Liver (tissue), 9 donors: ENCODE data around the gene MS4A6E. TPM values are rescaled to one million over a fixed set of nuclear protein-coding genes. Genes with fewer than 3 reads are reported as not detected.

Experiments
- DNase-seq: peaks from one replicate; pipeline ENCODE4 v3.0.0-alpha.2; 2017; ENCODE audit warnings: low spot score
- H3K27ac ChIP-seq, 2 donors: one replicate each; pipeline ENCODE4 v1.7.0; 2013; ENCODE audit warnings: inconsistent platforms in 2 of 2, low read length in 2 of 2, control low read depth in 1 of 2, low read depth in 1 of 2, mild to moderate bottlenecking in 1 of 2
- H3K27me3 ChIP-seq, 4 donors: one replicate each; pipeline versions ENCODE4 v1.6.1 to v1.7.0; 2013; ENCODE audit warnings: low read length in 3 of 4, inconsistent platforms in 1 of 4, mild to moderate bottlenecking in 1 of 4, moderate library complexity in 1 of 4; ENCODE audit not compliant: control insufficient read depth in 4 of 4, insufficient read depth in 4 of 4
- H3K36me3 ChIP-seq, 4 donors: one replicate each; pipeline versions ENCODE4 v1.6.1 to v1.7.0; 2013; ENCODE audit warnings: low read length in 3 of 4, mild to moderate bottlenecking in 3 of 4, low read depth in 1 of 4, moderate library complexity in 1 of 4; ENCODE audit not compliant: control insufficient read depth in 4 of 4, insufficient read depth in 3 of 4
- H3K4me1 ChIP-seq, 4 donors: one replicate each; pipeline versions ENCODE4 v1.6.1 to v1.7.0; 2013; ENCODE audit warnings: low read length in 3 of 4, mild to moderate bottlenecking in 3 of 4, moderate library complexity in 1 of 4; ENCODE audit not compliant: control insufficient read depth in 4 of 4, insufficient read depth in 4 of 4
- H3K4me3 ChIP-seq, 3 donors: one replicate each; pipeline versions ENCODE4 v1.6.1 to v1.7.0; 2013; ENCODE audit warnings: low read length in 3 of 3, control low read depth in 1 of 3, low read depth in 1 of 3, mild to moderate bottlenecking in 1 of 3
- H3K9ac ChIP-seq, 2 donors: one replicate each; pipeline ENCODE4 v1.7.0; 2013; ENCODE audit warnings: low read length in 2 of 2, mild to moderate bottlenecking in 2 of 2, moderate library complexity in 2 of 2, control low read depth in 1 of 2, low read depth in 1 of 2
- H3K9me3 ChIP-seq, 4 donors: one replicate each; pipeline versions ENCODE4 v1.6.1 to v1.7.0; 2013; ENCODE audit warnings: low read length in 3 of 4; ENCODE audit not compliant: control insufficient read depth in 4 of 4
- ATF3 ChIP-seq: IDR thresholded peaks from 2 replicates; pipeline ENCODE4 v1.6.1; 2016; ENCODE audit warnings: antibody characterized with exemption
- EGR1 ChIP-seq, 2 donors: IDR thresholded peaks; 2 replicates each; pipeline ENCODE4 v1.6.1; 2016 to 2018; ENCODE audit warnings: antibody characterized with exemption in 2 of 2, low read depth in 2 of 2
- FOXA1 ChIP-seq: IDR thresholded peaks from 2 replicates; pipeline ENCODE4 v1.6.1; 2016; ENCODE audit warnings: antibody characterized with exemption
- FOXA2 ChIP-seq: IDR thresholded peaks from 2 replicates; pipeline ENCODE4 v1.6.1; 2016; ENCODE audit warnings: antibody characterized with exemption
- GABPA ChIP-seq, 2 donors: IDR thresholded peaks in 1 of 2; conservative IDR thresholded peaks in 1 of 2; 2 replicates each; pipeline ENCODE4 v1.6.1; 2016; ENCODE audit warnings: antibody characterized with exemption in 2 of 2, mild to moderate bottlenecking in 1 of 2, moderate library complexity in 1 of 2
- HNF4A ChIP-seq, 2 donors: conservative IDR thresholded peaks; 2 replicates each; pipeline ENCODE4 v1.6.1; 2016; ENCODE audit warnings: antibody characterized with exemption in 2 of 2, mild to moderate bottlenecking in 2 of 2
- HNF4G ChIP-seq: IDR thresholded peaks from 2 replicates; pipeline ENCODE4 v1.6.1; 2016; ENCODE audit warnings: antibody characterized with exemption
- JUND ChIP-seq, 2 donors: IDR thresholded peaks; 2 replicates each; pipeline ENCODE4 v1.6.1; 2016; ENCODE audit warnings: antibody characterized with exemption in 2 of 2
- MAX ChIP-seq: IDR thresholded peaks from 2 replicates; pipeline ENCODE4 v1.6.1; 2016; ENCODE audit warnings: antibody characterized with exemption
- NR2F2 ChIP-seq: IDR thresholded peaks from 2 replicates; pipeline ENCODE4 v1.6.1; 2016; ENCODE audit warnings: antibody characterized with exemption
- RAD21 ChIP-seq, 2 donors: IDR thresholded peaks; 2 replicates each; pipeline ENCODE4 v1.6.1; 2016; ENCODE audit warnings: antibody characterized with exemption in 2 of 2, mild to moderate bottlenecking in 2 of 2
- RXRA ChIP-seq, 2 donors: IDR thresholded peaks; 2 replicates each; pipeline ENCODE4 v1.6.1; 2017 to 2018; ENCODE audit warnings: antibody characterized with exemption in 2 of 2, mild to moderate bottlenecking in 1 of 2
- SP1 ChIP-seq: IDR thresholded peaks from 2 replicates; pipeline ENCODE4 v1.6.1; 2018; ENCODE audit warnings: antibody characterized with exemption, mild to moderate bottlenecking
- TAF1 ChIP-seq: conservative IDR thresholded peaks from 2 replicates; pipeline ENCODE4 v1.6.1; 2016; ENCODE audit warnings: antibody characterized with exemption, mild to moderate bottlenecking
- YY1 ChIP-seq: IDR thresholded peaks from 2 replicates; pipeline ENCODE4 v1.6.1; 2016; ENCODE audit warnings: antibody characterized with exemption, mild to moderate bottlenecking
- WGBS: extraction: QIAGEN DNeasy Blood & Tissue Kit; methylation state at CpG from one replicate; pipeline ENCODE4 v1.1.7; 2013; 5-methylcytosine and 5-hydroxymethylcytosine counted together
- polyA plus RNA-seq, 2 donors: library from polyadenylated mRNA; stranded (reverse) in 1 of 2; unstranded in 1 of 2; fragments of 200-250 nt in 1 of 2; fragments of >200 nt in 1 of 2; fragmentation: Nextera tagmentation in 1 of 2; extraction: Ambion mirVana in 1 of 2; gene quantifications; one replicate each; pipeline versions ENCODE4 v1.2.1 to v1.2.3, GENCODE V29; 2013 to 2015
- total RNA-seq, 2 donors: library from RNA; depleted of rRNA; stranded (reverse); fragments of >200 nt; gene quantifications; one replicate each; pipeline ENCODE4 v1.2.3, GENCODE V29; 2014
- TF ChIP-seq, protein P1 (sequence below): IDR thresholded peaks from 2 replicates; pipeline ENCODE4 v1.6.1; 2016; ENCODE audit warnings: antibody characterized with exemption
- TF ChIP-seq, protein P2 (sequence below): IDR thresholded peaks from 2 replicates; pipeline ENCODE4 v1.6.1; 2016; ENCODE audit warnings: antibody characterized with exemption, mild to moderate bottlenecking
- TF ChIP-seq, protein P3 (sequence below): fragments of 150-350 bp; IDR thresholded peaks from 2 replicates; pipeline ENCODE4 v1.5.1; 2017; ENCODE audit warnings: improper control_type of control experiment, low read depth, low read length; ENCODE audit not compliant: missing input control
- donor health status: healthy.
- donor health status: healthy.
- donor health status: healthy.
- donor health status: healthy.
- donor health status: healthy.

Gene MS4A6E
- total and polyA plus RNA-seq, 4 donors = 0.22 to 0.75 TPM; not detected in 2

GRCh38 chr11:60328460-60328859 is 1.4 kb downstream of the MS4A6E start:
- peaks cover 0 to 8% (median 2%) of the 10 kb centered on the region in 4 donors for H3K9me3 ChIP-seq
- no peaks in the 10 kb centered on the region for H3K4me1 ChIP-seq
- H3K27me3 ChIP-seq = no peaks in the 10 kb centered on the region
- H3K4me3 ChIP-seq = no peak overlapping the region
- TF ChIP-seq, protein P1, sequence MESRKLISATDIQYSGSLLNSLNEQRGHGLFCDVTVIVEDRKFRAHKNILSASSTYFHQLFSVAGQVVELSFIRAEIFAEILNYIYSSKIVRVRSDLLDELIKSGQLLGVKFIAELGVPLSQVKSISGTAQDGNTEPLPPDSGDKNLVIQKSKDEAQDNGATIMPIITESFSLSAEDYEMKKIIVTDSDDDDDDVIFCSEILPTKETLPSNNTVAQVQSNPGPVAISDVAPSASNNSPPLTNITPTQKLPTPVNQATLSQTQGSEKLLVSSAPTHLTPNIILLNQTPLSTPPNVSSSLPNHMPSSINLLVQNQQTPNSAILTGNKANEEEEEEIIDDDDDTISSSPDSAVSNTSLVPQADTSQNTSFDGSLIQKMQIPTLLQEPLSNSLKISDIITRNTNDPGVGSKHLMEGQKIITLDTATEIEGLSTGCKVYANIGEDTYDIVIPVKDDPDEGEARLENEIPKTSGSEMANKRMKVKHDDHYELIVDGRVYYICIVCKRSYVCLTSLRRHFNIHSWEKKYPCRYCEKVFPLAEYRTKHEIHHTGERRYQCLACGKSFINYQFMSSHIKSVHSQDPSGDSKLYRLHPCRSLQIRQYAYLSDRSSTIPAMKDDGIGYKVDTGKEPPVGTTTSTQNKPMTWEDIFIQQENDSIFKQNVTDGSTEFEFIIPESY = no peak
- TF ChIP-seq FOXA2 = no peak
- no peak for TF ChIP-seq MAX
- TF ChIP-seq RXRA (IDR thresholded peaks at IDR 0.05) = no peak
- TF ChIP-seq YY1 = no peak
- no peak for TF ChIP-seq SP1
- TF ChIP-seq, protein P2, sequence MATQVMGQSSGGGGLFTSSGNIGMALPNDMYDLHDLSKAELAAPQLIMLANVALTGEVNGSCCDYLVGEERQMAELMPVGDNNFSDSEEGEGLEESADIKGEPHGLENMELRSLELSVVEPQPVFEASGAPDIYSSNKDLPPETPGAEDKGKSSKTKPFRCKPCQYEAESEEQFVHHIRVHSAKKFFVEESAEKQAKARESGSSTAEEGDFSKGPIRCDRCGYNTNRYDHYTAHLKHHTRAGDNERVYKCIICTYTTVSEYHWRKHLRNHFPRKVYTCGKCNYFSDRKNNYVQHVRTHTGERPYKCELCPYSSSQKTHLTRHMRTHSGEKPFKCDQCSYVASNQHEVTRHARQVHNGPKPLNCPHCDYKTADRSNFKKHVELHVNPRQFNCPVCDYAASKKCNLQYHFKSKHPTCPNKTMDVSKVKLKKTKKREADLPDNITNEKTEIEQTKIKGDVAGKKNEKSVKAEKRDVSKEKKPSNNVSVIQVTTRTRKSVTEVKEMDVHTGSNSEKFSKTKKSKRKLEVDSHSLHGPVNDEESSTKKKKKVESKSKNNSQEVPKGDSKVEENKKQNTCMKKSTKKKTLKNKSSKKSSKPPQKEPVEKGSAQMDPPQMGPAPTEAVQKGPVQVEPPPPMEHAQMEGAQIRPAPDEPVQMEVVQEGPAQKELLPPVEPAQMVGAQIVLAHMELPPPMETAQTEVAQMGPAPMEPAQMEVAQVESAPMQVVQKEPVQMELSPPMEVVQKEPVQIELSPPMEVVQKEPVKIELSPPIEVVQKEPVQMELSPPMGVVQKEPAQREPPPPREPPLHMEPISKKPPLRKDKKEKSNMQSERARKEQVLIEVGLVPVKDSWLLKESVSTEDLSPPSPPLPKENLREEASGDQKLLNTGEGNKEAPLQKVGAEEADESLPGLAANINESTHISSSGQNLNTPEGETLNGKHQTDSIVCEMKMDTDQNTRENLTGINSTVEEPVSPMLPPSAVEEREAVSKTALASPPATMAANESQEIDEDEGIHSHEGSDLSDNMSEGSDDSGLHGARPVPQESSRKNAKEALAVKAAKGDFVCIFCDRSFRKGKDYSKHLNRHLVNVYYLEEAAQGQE = no peak
- no peak for TF ChIP-seq JUND (IDR thresholded peaks at IDR 0.05)
- TF ChIP-seq HNF4G = no peak
- TF ChIP-seq, protein P3, sequence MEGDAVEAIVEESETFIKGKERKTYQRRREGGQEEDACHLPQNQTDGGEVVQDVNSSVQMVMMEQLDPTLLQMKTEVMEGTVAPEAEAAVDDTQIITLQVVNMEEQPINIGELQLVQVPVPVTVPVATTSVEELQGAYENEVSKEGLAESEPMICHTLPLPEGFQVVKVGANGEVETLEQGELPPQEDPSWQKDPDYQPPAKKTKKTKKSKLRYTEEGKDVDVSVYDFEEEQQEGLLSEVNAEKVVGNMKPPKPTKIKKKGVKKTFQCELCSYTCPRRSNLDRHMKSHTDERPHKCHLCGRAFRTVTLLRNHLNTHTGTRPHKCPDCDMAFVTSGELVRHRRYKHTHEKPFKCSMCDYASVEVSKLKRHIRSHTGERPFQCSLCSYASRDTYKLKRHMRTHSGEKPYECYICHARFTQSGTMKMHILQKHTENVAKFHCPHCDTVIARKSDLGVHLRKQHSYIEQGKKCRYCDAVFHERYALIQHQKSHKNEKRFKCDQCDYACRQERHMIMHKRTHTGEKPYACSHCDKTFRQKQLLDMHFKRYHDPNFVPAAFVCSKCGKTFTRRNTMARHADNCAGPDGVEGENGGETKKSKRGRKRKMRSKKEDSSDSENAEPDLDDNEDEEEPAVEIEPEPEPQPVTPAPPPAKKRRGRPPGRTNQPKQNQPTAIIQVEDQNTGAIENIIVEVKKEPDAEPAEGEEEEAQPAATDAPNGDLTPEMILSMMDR = no peak
- TF ChIP-seq ATF3 = no peak
- no peak for TF ChIP-seq EGR1 (IDR thresholded peaks at IDR 0.05; ENCODE audit: low read depth in 2 of 2)
- no peak for TF ChIP-seq TAF1
- no peak for TF ChIP-seq FOXA1
- no peak for TF ChIP-seq HNF4A (conservative IDR thresholded peaks at IDR 0.05)
- TF ChIP-seq NR2F2 = no peak
- no peak overlapping the region for H3K27ac ChIP-seq
- H3K9ac ChIP-seq = no peak overlapping the region
- H3K36me3 ChIP-seq = no peaks in the 10 kb centered on the region
- DNase-seq = no peak

DNA sequence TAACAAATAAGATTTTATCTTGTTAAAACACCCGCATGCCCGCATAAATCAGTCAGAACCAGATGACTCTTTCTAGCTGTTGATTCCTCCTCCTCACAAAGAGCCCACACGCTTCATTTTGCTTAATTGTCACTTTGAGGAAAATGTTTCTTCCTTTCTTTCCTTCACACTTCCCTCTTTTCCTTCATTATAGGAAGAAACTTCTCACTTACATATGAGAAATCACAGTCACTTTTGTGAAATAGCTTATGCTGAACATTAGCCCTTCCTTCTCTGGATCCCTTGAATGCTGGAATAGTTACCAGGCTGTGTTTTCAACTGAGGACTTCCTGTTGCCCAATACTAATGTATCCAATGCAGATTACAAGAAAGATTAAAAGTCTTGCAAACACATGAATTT is 5.8 kb downstream of the MS4A6E start:
- Histone ChIP-seq H3K36me3 (no peaks in the 10 kb centered on the region), H3K27me3 (no peaks in the 10 kb centered on the region), H3K9me3 (no peaks in the 10 kb centered on the region), H3K4me3 (no peak overlapping the region), H3K4me1 (no peaks in the 10 kb centered on the region), H3K27ac (no peak overlapping the region), H3K9ac (no peak overlapping the region)
- DNase-seq = no peak
- WGBS = 25% methylated on average over 3 of the region's 3 CpGs
- no peak for TF ChIP-seq YY1
- TF ChIP-seq RAD21 (IDR thresholded peaks at IDR 0.05) = no peak
- TF ChIP-seq SP1 = no peak
- no peak for TF ChIP-seq GABPA (IDR thresholded peaks at IDR 0.05 in 1 of 2, conservative IDR thresholded peaks at IDR 0.05 in 1 of 2)
- TF ChIP-seq, protein P2 = no peak
- TF ChIP-seq TAF1 = no peak
- TF ChIP-seq ATF3 = no peak
- no peak for TF ChIP-seq RXRA (IDR thresholded peaks at IDR 0.05)
- TF ChIP-seq EGR1 (IDR thresholded peaks at IDR 0.05; ENCODE audit: low read depth in 2 of 2) = no peak
- no peak for TF ChIP-seq FOXA2
- TF ChIP-seq MAX = no peak
- TF ChIP-seq JUND (IDR thresholded peaks at IDR 0.05) = no peak
- no peak for TF ChIP-seq FOXA1
- no peak for TF ChIP-seq HNF4A (conservative IDR thresholded peaks at IDR 0.05)
